Measurements from ENCODE around the gene IQCH.

Gene IQCH

DNA sequence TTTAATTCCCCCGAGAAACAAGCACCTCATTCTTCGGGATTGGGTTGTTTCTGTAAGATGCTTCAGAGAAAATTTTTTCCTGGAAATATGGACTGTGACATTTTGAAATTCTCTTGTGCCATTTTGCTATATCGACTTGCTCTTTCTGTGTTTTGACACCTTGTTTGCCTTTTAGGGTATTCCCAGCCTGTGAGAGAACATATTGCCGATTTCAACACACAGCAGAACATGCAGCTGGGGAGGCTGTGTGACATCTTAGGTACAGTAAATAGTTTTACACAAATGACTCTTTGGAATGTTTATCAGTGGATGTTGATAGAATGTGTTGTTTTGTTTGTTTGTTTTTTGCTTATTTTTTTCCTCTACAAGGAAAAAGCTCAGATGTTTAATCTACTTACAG, 130.2 kb downstream of the IQCH start:
- no peak overlapping the region for H3K4me3 ChIP-seq (ENCODE audit: low read depth, low read length)
- TF ChIP-seq, protein P1, sequence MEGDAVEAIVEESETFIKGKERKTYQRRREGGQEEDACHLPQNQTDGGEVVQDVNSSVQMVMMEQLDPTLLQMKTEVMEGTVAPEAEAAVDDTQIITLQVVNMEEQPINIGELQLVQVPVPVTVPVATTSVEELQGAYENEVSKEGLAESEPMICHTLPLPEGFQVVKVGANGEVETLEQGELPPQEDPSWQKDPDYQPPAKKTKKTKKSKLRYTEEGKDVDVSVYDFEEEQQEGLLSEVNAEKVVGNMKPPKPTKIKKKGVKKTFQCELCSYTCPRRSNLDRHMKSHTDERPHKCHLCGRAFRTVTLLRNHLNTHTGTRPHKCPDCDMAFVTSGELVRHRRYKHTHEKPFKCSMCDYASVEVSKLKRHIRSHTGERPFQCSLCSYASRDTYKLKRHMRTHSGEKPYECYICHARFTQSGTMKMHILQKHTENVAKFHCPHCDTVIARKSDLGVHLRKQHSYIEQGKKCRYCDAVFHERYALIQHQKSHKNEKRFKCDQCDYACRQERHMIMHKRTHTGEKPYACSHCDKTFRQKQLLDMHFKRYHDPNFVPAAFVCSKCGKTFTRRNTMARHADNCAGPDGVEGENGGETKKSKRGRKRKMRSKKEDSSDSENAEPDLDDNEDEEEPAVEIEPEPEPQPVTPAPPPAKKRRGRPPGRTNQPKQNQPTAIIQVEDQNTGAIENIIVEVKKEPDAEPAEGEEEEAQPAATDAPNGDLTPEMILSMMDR (IDR thresholded peaks at IDR 0.05; ENCODE audit: control insufficient read depth, extremely low read depth, insufficient read depth) = no peak
- no peak for DNase-seq (ENCODE audit: low read depth)

DNA sequence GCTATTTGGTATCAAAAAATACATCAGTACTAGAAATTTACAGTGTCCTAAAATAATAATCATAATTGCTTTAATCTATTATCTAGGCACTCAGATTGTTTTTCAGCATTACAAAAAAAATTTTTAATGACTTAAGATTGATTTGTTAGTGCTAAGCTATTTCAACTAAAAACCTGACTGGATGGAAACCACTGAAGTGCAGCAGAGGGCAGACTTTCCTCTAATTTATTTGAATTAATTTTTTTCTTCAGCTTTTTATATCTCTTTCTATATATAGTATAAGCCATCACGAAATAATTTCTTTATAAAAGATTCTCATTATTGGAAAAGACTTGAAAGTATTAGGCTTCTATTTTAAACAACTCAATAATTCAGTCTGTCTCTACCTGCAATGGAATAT, 131.4 kb downstream of the IQCH start:
- TF ChIP-seq, protein P1 (IDR thresholded peaks at IDR 0.05; ENCODE audit: control insufficient read depth, extremely low read depth, insufficient read depth) = no peak
- no peak for DNase-seq (ENCODE audit: low read depth)
- no peak overlapping the region for H3K4me3 ChIP-seq (ENCODE audit: low read depth, low read length)

DNA sequence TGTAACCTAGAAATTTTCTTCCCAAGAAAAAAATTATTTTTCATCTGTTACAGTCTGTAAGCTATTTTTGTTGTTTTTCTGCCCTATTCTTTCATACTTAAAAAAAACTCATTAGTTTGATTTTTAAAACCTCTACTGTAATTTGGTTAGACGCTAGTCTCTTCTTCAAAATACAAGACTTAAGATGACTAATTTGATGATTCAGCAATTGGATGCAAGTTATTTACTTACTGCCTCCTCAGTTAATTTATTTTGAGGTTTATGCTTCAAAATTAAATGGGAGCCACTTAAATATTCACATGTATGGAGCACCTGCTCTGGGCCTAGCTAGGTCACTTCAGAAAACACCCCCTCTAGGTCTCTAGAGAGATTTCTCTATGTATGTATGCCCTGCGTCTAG, 132.4 kb downstream of the IQCH start:
- TF ChIP-seq, protein P1 (IDR thresholded peaks at IDR 0.05; ENCODE audit: control insufficient read depth, extremely low read depth, insufficient read depth) = no peak
- no peak for DNase-seq (ENCODE audit: low read depth)
- no peak overlapping the region for H3K4me3 ChIP-seq (ENCODE audit: low read depth, low read length)

GRCh38 chr15:67389975-67390374, 135.4 kb downstream of the IQCH start:
- H3K4me3 ChIP-seq (ENCODE audit: low read depth, low read length) = no peak overlapping the region
- TF ChIP-seq, protein P1 (IDR thresholded peaks at IDR 0.05; ENCODE audit: control insufficient read depth, extremely low read depth, insufficient read depth) = no peak
- DNase-seq (ENCODE audit: low read depth) = no peak

DNA sequence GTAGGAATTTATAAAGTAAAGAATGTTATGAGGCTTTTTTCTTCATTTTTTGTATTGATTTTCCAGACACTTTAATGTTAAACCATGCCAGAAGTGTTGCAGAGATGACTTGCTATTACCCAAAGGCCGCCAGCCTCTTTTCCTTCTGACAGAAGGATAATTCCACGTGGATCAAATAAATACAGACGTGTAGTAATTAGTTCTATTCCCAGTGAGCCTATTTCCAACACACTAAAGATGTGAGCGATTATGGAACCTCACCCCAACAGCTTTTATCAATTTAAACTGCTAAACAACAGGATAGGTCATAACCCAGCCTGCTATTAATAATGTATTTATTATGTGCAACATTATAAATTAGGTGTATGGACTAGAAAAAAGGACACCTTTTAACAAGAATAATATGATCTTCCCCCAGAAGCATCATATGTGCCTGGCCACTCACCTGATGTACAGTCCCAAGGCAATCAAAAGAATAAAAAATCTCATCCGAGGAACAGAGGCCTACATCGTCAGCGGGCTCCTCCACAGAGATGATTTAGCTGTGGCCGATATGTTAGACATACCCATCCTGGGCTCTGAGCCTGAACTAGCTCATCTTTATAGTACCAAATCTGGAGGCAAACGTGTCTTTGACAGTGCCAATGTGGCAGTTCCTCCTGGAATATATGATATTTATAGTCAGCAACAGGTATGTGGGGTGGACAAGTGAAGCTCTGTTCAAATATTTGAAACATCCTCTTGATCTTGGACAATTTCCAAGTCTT, 140.5 kb downstream of the IQCH start:
- TF ChIP-seq, protein P1 (IDR thresholded peaks at IDR 0.05; ENCODE audit: control insufficient read depth, extremely low read depth, insufficient read depth) = no peak
- DNase-seq (ENCODE audit: low read depth) = no peak
- H3K4me3 ChIP-seq (ENCODE audit: low read depth, low read length) = no peak overlapping the region

DNA sequence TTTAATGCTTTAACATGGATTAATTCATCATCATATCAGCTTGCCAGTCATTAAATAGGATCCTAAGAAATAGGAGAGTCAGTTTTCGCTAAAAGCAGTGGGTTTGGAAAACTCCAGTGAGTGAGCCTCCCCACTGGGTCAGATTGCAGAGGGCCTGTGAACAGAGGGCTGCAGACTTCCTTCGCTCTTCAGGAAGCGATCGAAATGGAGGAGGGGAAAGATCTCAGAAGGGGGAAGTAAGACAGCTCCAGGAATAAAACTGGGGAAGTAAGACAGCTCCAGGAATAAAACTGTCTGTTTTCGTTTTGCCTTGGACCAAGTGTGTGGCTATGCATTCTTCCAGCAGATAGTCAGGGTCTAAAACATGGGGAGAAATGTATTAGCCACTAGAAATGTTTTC, 141.5 kb downstream of the IQCH start:
- no peak overlapping the region for H3K4me3 ChIP-seq (ENCODE audit: low read depth, low read length)
- DNase-seq (ENCODE audit: low read depth) = no peak
- TF ChIP-seq, protein P1 (IDR thresholded peaks at IDR 0.05; ENCODE audit: control insufficient read depth, extremely low read depth, insufficient read depth) = no peak

- TF ChIP-seq, protein P1 (IDR thresholded peaks at IDR 0.05; ENCODE audit: control insufficient read depth, extremely low read depth, insufficient read depth) = no peak
- no peak overlapping the region for H3K4me3 ChIP-seq (ENCODE audit: low read depth, low read length)
- no peak for DNase-seq (ENCODE audit: low read depth)
These were observed 142.6 kb downstream of the IQCH start for GRCh38 chr15:67397139-67397538.
